ENCODE results near the gene CRYGD. TPM values are rescaled to one million over a fixed set of nuclear protein-coding genes. Genes with fewer than 3 reads are reported as not detected.

CRYGD gene
- total and polyA plus RNA-seq, 10 donors = not detected

Other genes starting within 250 kb of the CRYGD start
- 10 to 100 TPM; 14.8 to 24.3 (median 18.9) TPM for gene PLEKHM3, start 99.0 kb downstream of the CRYGD start, total RNA-seq
- gene PLEKHM3, start 99.0 kb downstream of the CRYGD start, polyA plus RNA-seq = 1 to 10 TPM; 2.4 to 2.6 (median 2.4) TPM
- gene CRYGC, start 5.3 kb upstream of the CRYGD start, total RNA-seq = not detected
- gene CRYGC, start 5.3 kb upstream of the CRYGD start, polyA plus RNA-seq = not detected
- gene CRYGB, start 21.6 kb upstream of the CRYGD start, total RNA-seq = not detected
- gene CRYGB, start 21.6 kb upstream of the CRYGD start, polyA plus RNA-seq = not detected
- not detected for gene CRYGA, start 39.1 kb upstream of the CRYGD start, total RNA-seq
- gene CRYGA, start 39.1 kb upstream of the CRYGD start, polyA plus RNA-seq = not detected
- gene C2orf80, start 65.5 kb upstream of the CRYGD start, total RNA-seq = not detected
- gene C2orf80, start 65.5 kb upstream of the CRYGD start, polyA plus RNA-seq = not detected
- gene IDH1, start 130.5 kb upstream of the CRYGD start, total RNA-seq = 100 to 1,000 TPM in 1 of 7 donors, 10 to 100 TPM in 6; 49.9 to 101 (median 88.3) TPM
- gene IDH1, start 130.5 kb upstream of the CRYGD start, polyA plus RNA-seq = 10 to 100 TPM; 26.8 to 49.3 (median 41.3) TPM
- gene PIKFYVE, start 141.7 kb upstream of the CRYGD start, total RNA-seq = 10 to 100 TPM; 50.9 to 68.7 (median 54.2) TPM
- gene PIKFYVE, start 141.7 kb upstream of the CRYGD start, polyA plus RNA-seq = 1 to 10 TPM; 7.3 to 9.5 (median 9.2) TPM

All from spleen (tissue), 10 donors.